Mesothelial cell of epicardium (in vitro differentiated cells): ENCODE data around the gene SOBP. TPM values are rescaled to one million over a fixed set of nuclear protein-coding genes. Genes with fewer than 3 reads are reported as not detected.

Experiments
- DNase-seq, 2 experiments: peaks; one replicate each; pipeline ENCODE4 v3.0.0; 2021; ENCODE audit warnings: low spot score in 2 of 2; ENCODE audit not compliant: unreplicated experiment in 2 of 2
- H3K27ac Mint-ChIP-seq: 2 replicates; pipeline ENCODE4 v1.8.0; 2021; ENCODE audit warnings: mixed read lengths
- H3K27me3 Mint-ChIP-seq: 2 replicates; pipeline ENCODE4 v1.8.0; 2021; ENCODE audit warnings: low read depth, mixed read lengths
- H3K36me3 Mint-ChIP-seq: 2 replicates; pipeline ENCODE4 v1.8.0; 2021; ENCODE audit warnings: mixed read lengths
- H3K4me1 Mint-ChIP-seq: 2 replicates; pipeline ENCODE4 v1.8.0; 2021; ENCODE audit warnings: mixed read lengths
- H3K4me3 Mint-ChIP-seq: 2 replicates; pipeline ENCODE4 v1.8.0; 2021; ENCODE audit warnings: mild to moderate bottlenecking, moderate library complexity, mixed read lengths
- H3K9me3 Mint-ChIP-seq: 2 replicates; pipeline ENCODE4 v1.8.0; 2021; ENCODE audit warnings: mixed read lengths
- total RNA-seq: library from RNA; stranded (reverse); gene quantifications from 3 replicates; pipeline ENCODE4 v1.2.1, GENCODE V29; 2021
- TF ChIP-seq, protein P1 (sequence below): fragments of 200-600 bp; sonication (generic); IDR thresholded peaks from one replicate; pipeline ENCODE4 v1.5.0; 2021; ENCODE audit warnings: antibody characterized with exemption; ENCODE audit not compliant: unreplicated experiment

SOBP gene
- total RNA-seq, 1 donor from 2014 or later, result 7.6 TPM

DNA sequence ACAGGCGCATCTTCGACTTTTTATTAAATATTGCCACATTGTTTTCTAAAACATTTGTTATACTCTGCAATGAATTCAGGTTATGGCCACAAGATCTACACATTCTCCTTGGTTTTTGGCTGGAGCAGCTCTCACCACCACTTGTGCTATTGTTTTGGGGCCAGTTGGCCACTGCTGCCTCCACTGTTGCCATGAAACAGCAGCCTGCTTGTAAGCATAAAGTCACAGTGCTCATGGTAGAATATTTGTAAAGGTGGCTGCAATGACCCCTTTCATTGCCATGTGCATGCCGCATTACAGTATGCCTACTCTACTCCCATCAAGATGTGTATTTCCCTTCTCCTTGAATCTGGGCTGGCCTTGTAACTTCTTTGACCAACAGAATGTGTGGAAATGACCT, 192.8 kb downstream of the SOBP start:
- Mint-ChIP-seq H3K9me3 (peaks cover 23% of the 10 kb centered on the region), H3K27me3 (peaks cover 7% of the 10 kb centered on the region), H3K4me3 (no peak overlapping the region), H3K36me3 (no peaks in the 10 kb centered on the region), H3K27ac (no peak overlapping the region), H3K4me1 (no peaks in the 10 kb centered on the region)
- TF ChIP-seq, protein P1, sequence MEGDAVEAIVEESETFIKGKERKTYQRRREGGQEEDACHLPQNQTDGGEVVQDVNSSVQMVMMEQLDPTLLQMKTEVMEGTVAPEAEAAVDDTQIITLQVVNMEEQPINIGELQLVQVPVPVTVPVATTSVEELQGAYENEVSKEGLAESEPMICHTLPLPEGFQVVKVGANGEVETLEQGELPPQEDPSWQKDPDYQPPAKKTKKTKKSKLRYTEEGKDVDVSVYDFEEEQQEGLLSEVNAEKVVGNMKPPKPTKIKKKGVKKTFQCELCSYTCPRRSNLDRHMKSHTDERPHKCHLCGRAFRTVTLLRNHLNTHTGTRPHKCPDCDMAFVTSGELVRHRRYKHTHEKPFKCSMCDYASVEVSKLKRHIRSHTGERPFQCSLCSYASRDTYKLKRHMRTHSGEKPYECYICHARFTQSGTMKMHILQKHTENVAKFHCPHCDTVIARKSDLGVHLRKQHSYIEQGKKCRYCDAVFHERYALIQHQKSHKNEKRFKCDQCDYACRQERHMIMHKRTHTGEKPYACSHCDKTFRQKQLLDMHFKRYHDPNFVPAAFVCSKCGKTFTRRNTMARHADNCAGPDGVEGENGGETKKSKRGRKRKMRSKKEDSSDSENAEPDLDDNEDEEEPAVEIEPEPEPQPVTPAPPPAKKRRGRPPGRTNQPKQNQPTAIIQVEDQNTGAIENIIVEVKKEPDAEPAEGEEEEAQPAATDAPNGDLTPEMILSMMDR, result no peak
- no peak for DNase-seq

DNA sequence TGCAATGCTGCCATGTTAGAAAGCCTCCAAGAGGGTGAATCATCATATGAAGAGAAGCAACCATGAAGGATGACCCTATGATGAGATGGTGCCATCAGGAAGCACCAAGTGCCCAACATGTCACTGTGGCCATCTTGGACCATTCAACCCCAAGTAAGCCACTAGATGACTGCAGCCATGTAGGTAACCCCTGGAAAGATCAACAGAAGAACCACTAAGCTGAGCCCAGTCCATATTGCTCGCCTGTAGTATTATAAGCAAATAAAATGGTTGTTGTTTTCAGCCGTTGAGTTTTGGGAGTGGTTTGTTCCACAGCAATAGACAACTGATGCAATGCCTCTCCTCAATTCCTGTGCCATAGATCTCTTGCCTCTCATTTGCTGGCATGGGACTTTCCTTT, 193.3 kb downstream of the SOBP start:
- Mint-ChIP-seq H3K4me3 (no peak overlapping the region), H3K4me1 (no peaks in the 10 kb centered on the region), H3K27me3 (peaks cover 6% of the 10 kb centered on the region), H3K9me3 (peaks cover 23% of the 10 kb centered on the region), H3K36me3 (no peaks in the 10 kb centered on the region), H3K27ac (no peak overlapping the region)
- TF ChIP-seq, protein P1, result no peak
- DNase-seq, result no peak

DNA sequence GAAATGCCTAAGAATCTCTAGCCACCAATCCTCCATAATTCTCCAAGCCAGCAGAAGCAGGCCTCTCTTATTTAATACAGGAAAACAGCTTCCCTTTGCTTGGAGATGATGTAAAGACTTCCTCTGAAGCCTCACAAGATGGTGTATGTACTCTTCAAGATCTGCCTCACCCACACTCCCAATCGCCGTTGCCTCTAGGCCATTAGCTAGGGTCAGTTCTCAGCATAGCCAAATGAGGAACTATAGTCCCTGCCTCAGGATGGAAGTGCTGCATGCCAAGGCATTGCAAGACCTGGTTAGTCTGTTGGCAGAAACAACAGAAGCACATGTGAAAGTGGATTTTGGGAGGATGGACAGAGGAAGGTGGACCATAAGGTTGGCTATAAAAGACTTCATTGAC, 195.1 kb downstream of the SOBP start:
- peaks cover 23% of the 10 kb centered on the region for H3K9me3 Mint-ChIP-seq
- no peaks in the 10 kb centered on the region for H3K36me3 Mint-ChIP-seq

DNA sequence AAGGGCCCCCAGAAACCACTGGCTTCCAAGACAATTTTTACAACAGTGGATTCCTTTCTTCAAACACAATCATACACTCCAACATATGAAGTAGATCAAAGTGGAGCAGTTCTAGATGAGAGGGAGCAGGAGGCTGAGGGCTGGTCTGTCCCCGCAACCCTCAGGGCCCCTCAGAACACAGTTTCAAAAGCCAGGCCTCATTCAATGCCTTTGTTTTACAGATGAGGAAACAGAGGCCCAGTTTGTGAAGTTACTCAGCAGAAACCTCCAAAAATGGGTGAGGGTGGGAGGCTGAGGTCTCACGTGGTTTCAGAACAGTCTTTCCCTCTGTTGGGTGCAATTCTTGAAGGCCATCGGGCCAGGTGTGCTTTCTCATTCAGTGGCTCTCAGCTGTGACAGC, 199.3 kb downstream of the SOBP start:
- Mint-ChIP-seq H3K27ac (no peak overlapping the region), H3K4me1 (peaks cover 11% of the 10 kb centered on the region), H3K27me3 (no peaks in the 10 kb centered on the region), H3K36me3 (no peaks in the 10 kb centered on the region), H3K9me3 (peaks cover 12% of the 10 kb centered on the region), H3K4me3 (no peak overlapping the region)
- TF ChIP-seq, protein P1, result no peak
- DNase-seq, result no peak

More for the DNA sequence above, 195.1 kb downstream of the SOBP start:
- peaks cover 2% of the 10 kb centered on the region for H3K27me3 Mint-ChIP-seq
- TF ChIP-seq, protein P1, result no peak
- H3K4me1 Mint-ChIP-seq, result no peaks in the 10 kb centered on the region
- no peak overlapping the region for H3K4me3 Mint-ChIP-seq
- DNase-seq, result no peak
- no peak overlapping the region for H3K27ac Mint-ChIP-seq

DNA sequence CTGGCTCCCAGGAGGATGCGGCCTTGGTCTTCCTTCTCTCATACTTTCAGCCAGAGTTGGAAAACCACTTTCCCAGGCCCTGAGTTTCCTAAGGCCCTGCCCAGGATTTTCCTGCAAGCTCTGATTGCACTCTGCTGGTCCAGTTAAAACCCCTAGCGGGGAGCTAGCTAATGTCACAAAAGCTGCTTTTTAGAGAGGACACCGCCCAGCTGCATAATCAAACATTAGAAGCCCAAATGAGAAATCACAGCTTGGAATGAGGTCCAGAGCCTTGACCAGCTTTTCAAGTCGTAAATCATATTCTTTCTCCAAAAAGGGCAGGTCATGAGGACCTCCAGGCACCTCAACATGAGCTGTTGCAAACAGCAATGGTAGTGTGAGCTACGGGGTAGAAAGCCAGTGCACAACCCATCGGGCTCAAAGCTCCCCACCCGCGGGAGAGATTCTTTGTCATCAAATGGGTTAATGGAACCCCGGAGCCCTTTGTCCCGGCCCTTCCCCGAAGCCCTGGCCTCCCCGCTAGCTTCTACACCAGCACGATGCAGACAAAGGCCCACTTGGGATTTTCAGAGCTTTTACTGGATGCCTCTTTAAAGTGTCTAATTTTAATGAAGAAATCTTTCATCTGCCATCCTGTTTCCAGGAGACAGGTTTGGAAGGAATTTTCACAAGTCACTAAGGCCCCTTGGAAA, 200.2 kb downstream of the SOBP start:
- H3K4me1 Mint-ChIP-seq, result peaks cover 11% of the 10 kb centered on the region
- no peak for DNase-seq
- TF ChIP-seq, protein P1, result no peak
- no peaks in the 10 kb centered on the region for H3K36me3 Mint-ChIP-seq
- H3K4me3 Mint-ChIP-seq, result no peak overlapping the region
- peaks cover 10% of the 10 kb centered on the region for H3K9me3 Mint-ChIP-seq
- H3K27me3 Mint-ChIP-seq, result no peaks in the 10 kb centered on the region
- no peak overlapping the region for H3K27ac Mint-ChIP-seq
